Measurements from ENCODE around the gene WDR82. TPM values are rescaled to one million over a fixed set of nuclear protein-coding genes. Genes with fewer than 3 reads are reported as not detected.

Gene WDR82
- total and polyA plus RNA-seq, 10 of the 15 experiments (the other 5 are each of a cell fraction or from before 2014, with no cell fraction given), result 10.1 to 82.4 (median 48.7) TPM

GRCh38 chr3:52205727-52206372 lies 72.6 kb downstream of the WDR82 start:
- peaks cover 16% of the 10 kb centered on the region; the same call in 1 of the 2 replicates for H3K4me1 ChIP-seq (ENCODE audit: control insufficient read depth, insufficient read depth, low read length)
- in situ Hi-C loops (cut with MboI), result no loop called here
- H3K27ac ChIP-seq (ENCODE audit: control insufficient read depth, insufficient read depth), result no peak overlapping the region

More at GRCh38 chr3:52205727-52206372, 72.6 kb downstream of the WDR82 start:
- H3K9me3 ChIP-seq (replicated peaks; ENCODE audit: control insufficient read depth, insufficient read depth, low read length), result no peaks in the 10 kb centered on the region
- ChIA-PET CTCF (interaction anchor here (1.0 to 7.2 kb wide), 9 partner anchors 9 to 205 kb away, joined by 3 to 59 read pairs (median 4); no protein-coding TSS in a partner anchor), SMC1A (ENCODE audit: uncharacterized antibody, unreplicated experiment) (interaction anchor here (1.0 to 2.3 kb wide), 3 partner anchors 9 to 20 kb away, joined by 4 to 16 read pairs (median 5); partner anchors contain the start of gene TLR9), POLR2A (interaction anchor here (1.0 to 1.4 kb wide), 4 partner anchors 10 to 51 kb away, joined by 3 to 4 read pairs (median 4); partner anchors contain the start of gene TWF2), RAD21 (ENCODE audit: unreplicated experiment) (interaction anchor here (1.0 kb wide), 1 partner anchor 52 kb away, joined by 3 read pairs; the partner anchor contains the start of gene POC1A)
- intact Hi-C loops (cut with micrococcal nuclease; ENCODE audit: unreplicated experiment), result no loop called here
- H4K20me1 ChIP-seq (ENCODE audit: control insufficient read depth, insufficient read depth), result no peaks in the 10 kb centered on the region
- H2AFZ ChIP-seq (ENCODE audit: control insufficient read depth, low read depth, low read length), result no peak overlapping the region
- peaks cover 11 to 43% of the 10 kb centered on the region in 2 experiments for H3K36me3 ChIP-seq (ENCODE audit: control insufficient read depth in 2 of 2, insufficient read depth in 2 of 2, low read length in 1 of 2)
- ATAC-seq, result no peak
- peaks cover 5% of the 10 kb centered on the region for H3K79me2 ChIP-seq (ENCODE audit: control insufficient read depth, insufficient read depth, low read length)
- no TSS peak for BruUV-seq (replicated peaks)
- H3K4me3 ChIP-seq, result no peak overlapping the region
- no peak for FAIRE-seq
- no peak for DNase-seq (ENCODE audit: low read depth, low spot score)
- H3K27me3 ChIP-seq (replicated peaks in 1 of 2; ENCODE audit: control insufficient read depth in 2 of 2, insufficient read depth in 2 of 2, low read length in 1 of 2), result no peaks in the 10 kb centered on the region
- H3K4me2 ChIP-seq (ENCODE audit: control insufficient read depth, insufficient read depth), result no peak overlapping the region
- TF ChIP-seq JUND (IDR thresholded peaks at IDR 0.05; ENCODE audit: low read depth, low read length) (no peak), BMI1 (IDR thresholded peaks at IDR 0.05; ENCODE audit: borderline replicate concordance) (no peak), POLR2A (IDR thresholded peaks at IDR 0.05; ENCODE audit: low read depth, low read length) (no peak), KLF5 (IDR thresholded peaks at IDR 0.05; ENCODE audit: partially characterized antibody) (no peak), MYB (IDR thresholded peaks at IDR 0.05; ENCODE audit: borderline replicate concordance, low read depth, low read length) (no peak), PBX3 (IDR thresholded peaks at IDR 0.05; ENCODE audit: insufficient replicate concordance, low read depth, low read length) (no peak), DPF2 (IDR thresholded peaks at IDR 0.05) (no peak), EP300 (IDR thresholded peaks at IDR 0.05; ENCODE audit: borderline replicate concordance in 1 of 2, control insufficient read depth in 1 of 2, low read depth in 2 of 2, low read length in 2 of 2) (no peak), MEF2A (IDR thresholded peaks at IDR 0.05; ENCODE audit: insufficient read depth, low read depth, low read length) (no peak), POLR2AphosphoS2 (IDR thresholded peaks at IDR 0.05; ENCODE audit: low read depth, low read length) (no peak), CHD4 (IDR thresholded peaks at IDR 0.05) (no peak), ZZZ3 (IDR thresholded peaks at IDR 0.05; ENCODE audit: control insufficient read depth, insufficient read length, low read depth) (no peak), EGR1 (IDR thresholded peaks at IDR 0.05; ENCODE audit: borderline replicate concordance in 1 of 2, low read depth in 2 of 2, low read length in 2 of 2) (no peak)
- TF ChIP-seq, protein P1, sequence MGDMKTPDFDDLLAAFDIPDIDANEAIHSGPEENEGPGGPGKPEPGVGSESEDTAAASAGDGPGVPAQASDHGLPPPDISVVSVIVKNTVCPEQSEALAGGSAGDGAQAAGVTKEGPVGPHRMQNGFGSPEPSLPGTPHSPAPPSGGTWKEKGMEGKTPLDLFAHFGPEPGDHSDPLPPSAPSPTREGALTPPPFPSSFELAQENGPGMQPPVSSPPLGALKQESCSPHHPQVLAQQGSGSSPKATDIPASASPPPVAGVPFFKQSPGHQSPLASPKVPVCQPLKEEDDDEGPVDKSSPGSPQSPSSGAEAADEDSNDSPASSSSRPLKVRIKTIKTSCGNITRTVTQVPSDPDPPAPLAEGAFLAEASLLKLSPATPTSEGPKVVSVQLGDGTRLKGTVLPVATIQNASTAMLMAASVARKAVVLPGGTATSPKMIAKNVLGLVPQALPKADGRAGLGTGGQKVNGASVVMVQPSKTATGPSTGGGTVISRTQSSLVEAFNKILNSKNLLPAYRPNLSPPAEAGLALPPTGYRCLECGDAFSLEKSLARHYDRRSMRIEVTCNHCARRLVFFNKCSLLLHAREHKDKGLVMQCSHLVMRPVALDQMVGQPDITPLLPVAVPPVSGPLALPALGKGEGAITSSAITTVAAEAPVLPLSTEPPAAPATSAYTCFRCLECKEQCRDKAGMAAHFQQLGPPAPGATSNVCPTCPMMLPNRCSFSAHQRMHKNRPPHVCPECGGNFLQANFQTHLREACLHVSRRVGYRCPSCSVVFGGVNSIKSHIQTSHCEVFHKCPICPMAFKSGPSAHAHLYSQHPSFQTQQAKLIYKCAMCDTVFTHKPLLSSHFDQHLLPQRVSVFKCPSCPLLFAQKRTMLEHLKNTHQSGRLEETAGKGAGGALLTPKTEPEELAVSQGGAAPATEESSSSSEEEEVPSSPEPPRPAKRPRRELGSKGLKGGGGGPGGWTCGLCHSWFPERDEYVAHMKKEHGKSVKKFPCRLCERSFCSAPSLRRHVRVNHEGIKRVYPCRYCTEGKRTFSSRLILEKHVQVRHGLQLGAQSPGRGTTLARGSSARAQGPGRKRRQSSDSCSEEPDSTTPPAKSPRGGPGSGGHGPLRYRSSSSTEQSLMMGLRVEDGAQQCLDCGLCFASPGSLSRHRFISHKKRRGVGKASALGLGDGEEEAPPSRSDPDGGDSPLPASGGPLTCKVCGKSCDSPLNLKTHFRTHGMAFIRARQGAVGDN (IDR thresholded peaks at IDR 0.05), result no peak
- no peak overlapping the region for H3K9ac ChIP-seq (ENCODE audit: control insufficient read depth, insufficient read depth, low read length)
- 89% methylated on average over 6 of the region's 6 CpGs for WGBS (ENCODE audit: insufficient coverage, insufficient replicate concordance, low lambda C conversion rate, missing lambda C conversion rate)
